Right atrium auricular region (tissue), 2 donors: Measurements from ENCODE around the gene VTCN1. TPM values are rescaled to one million over a fixed set of nuclear protein-coding genes. Genes with fewer than 3 reads are reported as not detected.

Source experiments
- DNase-seq: peaks from one replicate; pipeline ENCODE4 v3.0.0-alpha.2; 2019; ENCODE audit warnings: low spot score
- H3K27ac ChIP-seq, 2 donors: fragments of 200-600 bp; sonication (generic); 1 replicate in 1 of 2; 2 replicates in 1 of 2; pipeline ENCODE4 v1.5.1; 2016 to 2019
- H3K27me3 ChIP-seq, 2 donors: fragments of 200-600 bp; sonication (generic); one replicate each; pipeline versions ENCODE4 v1.5.1 to v1.6.0; 2017 to 2019
- H3K36me3 ChIP-seq: fragments of 200-600 bp; sonication (generic); one replicate; pipeline ENCODE4 v1.5.1; 2016
- H3K4me1 ChIP-seq, 2 donors: fragments of 200-600 bp; sonication (generic); one replicate each; pipeline versions ENCODE4 v1.5.1 to v1.6.0; 2017 to 2019
- H3K4me3 ChIP-seq, 2 donors: fragments of 200-600 bp; sonication (generic); 1 replicate in 1 of 2; 2 replicates in 1 of 2; pipeline ENCODE4 v1.5.1; 2017 to 2019; ENCODE audit warnings: mild to moderate bottlenecking in 1 of 2, moderate library complexity in 1 of 2
- H3K9me3 ChIP-seq, 2 donors: fragments of 200-600 bp; sonication (generic); one replicate each; pipeline ENCODE4 v1.5.1; 2019
- CTCF ChIP-seq, 2 donors: fragments of 200-600 bp; sonication (generic); IDR thresholded peaks; one replicate each; pipeline ENCODE4 v1.5.1; 2019; ENCODE audit warnings: antibody characterized with exemption in 2 of 2
- total RNA-seq, 2 donors: library from RNA; depleted of rRNA; stranded (reverse); fragments of >200 nt; gene quantifications; one replicate each; pipeline ENCODE4 v1.1.0, GENCODE V29; 2016

VTCN1 gene
- total RNA-seq, 2 donors from 2014 or later: not detected

DNA sequence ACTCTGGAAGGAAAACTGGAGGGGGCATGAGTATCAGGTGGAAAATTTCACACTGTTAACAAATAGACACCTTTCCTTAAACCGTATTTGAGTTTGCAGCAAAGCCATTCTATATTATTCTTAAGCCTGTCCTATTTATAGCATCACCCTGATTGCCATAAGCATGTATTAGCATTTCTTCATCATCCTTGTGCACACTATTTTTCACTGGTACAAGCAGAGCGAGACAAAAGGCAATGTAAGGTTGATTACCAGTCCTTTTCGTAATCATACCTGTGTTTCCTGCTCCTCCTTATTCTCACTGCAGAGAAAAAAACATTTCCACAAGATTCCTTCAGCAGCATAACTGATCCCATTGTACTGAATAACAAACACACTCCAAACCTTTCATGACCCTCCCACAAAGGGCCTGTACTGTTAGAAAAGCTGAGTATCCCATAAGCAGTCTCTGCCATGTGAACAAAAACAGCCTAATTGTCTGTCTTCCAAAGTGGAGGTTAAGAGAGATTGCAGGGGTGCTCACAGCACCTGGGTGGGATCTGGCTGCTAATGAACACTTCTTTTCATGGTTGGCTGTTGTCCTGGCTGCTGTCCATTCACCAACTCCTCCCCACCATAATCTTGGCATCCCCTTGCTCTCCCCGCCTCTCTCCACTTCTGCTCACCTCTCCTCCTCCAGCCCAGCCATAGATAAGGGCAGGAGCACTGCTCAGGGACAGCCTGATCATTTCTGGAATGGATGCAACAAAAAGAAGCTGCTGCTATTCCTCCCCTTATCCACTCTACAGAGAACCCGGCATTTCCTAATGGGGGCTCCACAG is 30.4 kb downstream of the VTCN1 start:
- H3K9me3 ChIP-seq: no peaks in the 10 kb centered on the region
- H3K36me3 ChIP-seq: no peaks in the 10 kb centered on the region
- H3K27ac ChIP-seq: no peak overlapping the region
- H3K27me3 ChIP-seq: no peaks in the 10 kb centered on the region
- H3K4me1 ChIP-seq: peaks cover 0 to 4% of the 10 kb centered on the region in 2 donors
- TF ChIP-seq CTCF (IDR thresholded peaks at IDR 0.05): no peak
- DNase-seq: no peak
- H3K4me3 ChIP-seq: no peak overlapping the region

DNA sequence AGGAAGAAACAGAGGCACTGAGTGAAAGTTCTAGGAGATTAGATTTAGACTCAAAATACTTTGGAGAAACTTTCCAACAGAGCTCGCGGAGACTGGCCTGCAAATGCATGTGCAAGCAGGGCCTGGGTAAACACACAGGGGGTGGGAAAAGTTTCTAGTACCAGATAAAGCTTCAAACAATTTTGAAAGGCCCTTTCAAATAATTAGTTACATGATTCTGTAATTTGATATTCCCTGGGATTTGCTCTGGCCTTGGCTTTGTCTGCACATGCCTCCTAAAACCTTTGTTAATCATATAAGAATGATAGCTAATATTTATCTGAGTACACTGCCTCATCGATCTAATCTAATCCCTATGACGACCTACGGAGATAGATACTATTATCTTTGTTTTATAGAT is 31.3 kb downstream of the VTCN1 start:
- no peak overlapping the region for H3K4me3 ChIP-seq
- no peaks in the 10 kb centered on the region for H3K27me3 ChIP-seq
- H3K4me1 ChIP-seq: peaks cover 0 to 4% of the 10 kb centered on the region in 2 donors
- H3K9me3 ChIP-seq: no peaks in the 10 kb centered on the region
- no peak overlapping the region for H3K27ac ChIP-seq
- DNase-seq: no peak
- H3K36me3 ChIP-seq: no peaks in the 10 kb centered on the region
- TF ChIP-seq CTCF (IDR thresholded peaks at IDR 0.05): no peak

DNA sequence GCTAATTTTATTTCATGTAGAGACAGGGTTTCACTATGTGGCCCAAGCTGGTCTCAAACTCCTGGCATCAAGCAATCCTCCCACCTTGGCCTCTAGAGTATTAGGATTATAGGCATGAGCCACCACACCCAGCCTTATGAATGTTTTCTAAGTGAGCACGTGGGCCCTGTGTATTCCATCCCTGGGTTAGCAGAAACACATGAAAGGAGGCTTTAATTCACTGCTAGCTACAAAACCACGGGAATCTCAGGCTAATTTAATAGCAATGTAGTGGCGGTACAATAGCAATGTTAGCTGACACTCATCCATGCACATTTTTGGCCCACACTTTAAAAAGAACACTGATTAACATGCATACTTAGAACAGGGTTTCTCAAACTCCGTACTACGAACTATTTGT is 32.0 kb downstream of the VTCN1 start:
- no peak for TF ChIP-seq CTCF (IDR thresholded peaks at IDR 0.05)
- Histone ChIP-seq H3K4me3 (no peak overlapping the region), H3K36me3 (no peaks in the 10 kb centered on the region), H3K9me3 (no peaks in the 10 kb centered on the region), H3K4me1 (peaks cover 0 to 4% of the 10 kb centered on the region in 2 donors), H3K27me3 (no peaks in the 10 kb centered on the region), H3K27ac (no peak overlapping the region)
- no peak for DNase-seq

DNA sequence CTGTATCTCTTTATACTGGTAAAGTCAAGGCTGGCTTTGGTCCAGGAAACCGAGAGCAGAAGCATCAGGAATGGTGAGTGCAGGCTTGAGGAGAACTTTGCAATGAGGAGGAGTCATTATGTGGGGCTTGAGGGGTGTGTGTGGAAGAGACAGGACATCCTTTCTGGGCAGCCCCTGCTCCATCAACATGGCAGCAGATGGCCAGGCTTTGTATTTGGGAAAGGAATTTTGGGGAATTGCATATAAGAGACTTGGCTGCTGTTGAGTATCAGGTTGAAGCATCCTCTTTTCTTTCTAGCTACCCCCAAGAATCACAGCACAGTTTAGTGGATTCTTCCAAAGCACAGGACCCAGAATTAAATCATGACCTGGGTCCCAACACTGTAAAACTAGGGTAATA is 33.4 kb downstream of the VTCN1 start:
- Histone ChIP-seq H3K36me3 (no peaks in the 10 kb centered on the region), H3K4me1 (peaks cover 0 to 7% of the 10 kb centered on the region in 2 donors), H3K27me3 (no peaks in the 10 kb centered on the region), H3K4me3 (no peak overlapping the region), H3K27ac (no peak overlapping the region), H3K9me3 (no peaks in the 10 kb centered on the region)
- no peak for TF ChIP-seq CTCF (IDR thresholded peaks at IDR 0.05)
- DNase-seq: no peak

- H3K9me3 ChIP-seq: no peaks in the 10 kb centered on the region
- no peaks in the 10 kb centered on the region for H3K36me3 ChIP-seq
- H3K4me3 ChIP-seq: no peak overlapping the region
- peaks cover 0 to 10% of the 10 kb centered on the region in 2 donors for H3K4me1 ChIP-seq
- no peak for DNase-seq
- no peaks in the 10 kb centered on the region for H3K27me3 ChIP-seq
- no peak for TF ChIP-seq CTCF (IDR thresholded peaks at IDR 0.05)
- H3K27ac ChIP-seq: no peak overlapping the region
Observed at GRCh38 chr1:117176579-117176978, 34.1 kb downstream of the VTCN1 start.

DNA sequence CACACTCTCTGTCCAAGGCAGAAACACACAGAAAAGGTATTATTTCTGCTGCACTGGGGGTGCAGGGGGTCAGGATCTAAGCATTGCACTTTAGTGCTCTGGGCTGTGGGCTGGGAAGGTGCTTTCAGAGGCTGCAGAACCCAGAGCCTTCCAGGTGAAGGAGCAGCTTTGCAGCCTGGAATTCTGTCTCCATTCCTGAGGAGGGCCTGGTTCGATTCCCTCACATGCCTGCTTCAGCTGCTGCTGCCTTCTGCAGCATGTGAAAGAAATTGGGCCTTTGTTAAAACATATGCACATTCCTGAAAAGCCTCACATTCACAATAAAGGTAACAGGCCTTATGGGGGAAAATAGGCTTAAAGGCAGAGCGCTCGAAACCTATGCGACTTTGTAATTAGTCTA is 35.9 kb downstream of the VTCN1 start:
- H3K4me3 ChIP-seq: no peak overlapping the region
- peaks cover 0 to 6% of the 10 kb centered on the region in 2 donors for H3K4me1 ChIP-seq
- H3K36me3 ChIP-seq: no peaks in the 10 kb centered on the region
- TF ChIP-seq CTCF (IDR thresholded peaks at IDR 0.05): no peak
- H3K27ac ChIP-seq: no peak overlapping the region
- H3K9me3 ChIP-seq: no peaks in the 10 kb centered on the region
- H3K27me3 ChIP-seq: no peaks in the 10 kb centered on the region
- no peak for DNase-seq
